H9 (cell line): ENCODE data around the gene PMEPA1. TPM values are rescaled to one million over a fixed set of nuclear protein-coding genes. Genes with fewer than 3 reads are reported as not detected.

ENCODE experiments used
- DNase-seq: peaks from one replicate; pipeline ENCODE4 v3.0.0-alpha.2; 2017
- H2AFZ ChIP-seq: one replicate; pipeline ENCODE4 v1.6.1; 2013; ENCODE audit warnings: mild to moderate bottlenecking, low read length, control low read depth, moderate library complexity
- H2AK5ac ChIP-seq: 2 replicates; pipeline ENCODE4 v1.6.1; 2013; ENCODE audit warnings: low read length, control low read depth, mixed read lengths; ENCODE audit not compliant: insufficient read length
- H2BK120ac ChIP-seq: one replicate; pipeline ENCODE4 v1.6.1; 2013; ENCODE audit warnings: low read depth, mild to moderate bottlenecking, low read length, control low read depth, inconsistent platforms; ENCODE audit not compliant: poor library complexity, severe bottlenecking
- H2BK12ac ChIP-seq: 2 replicates; pipeline ENCODE4 v1.6.1; 2013; ENCODE audit warnings: low read length, control low read depth, mixed read lengths, low read depth; ENCODE audit not compliant: insufficient read length
- H2BK15ac ChIP-seq: 2 replicates; pipeline ENCODE4 v1.6.1; 2013; ENCODE audit warnings: low read depth, low read length, control low read depth
- H2BK20ac ChIP-seq: one replicate; pipeline ENCODE4 v1.6.1; 2013; ENCODE audit warnings: low read depth, mild to moderate bottlenecking, low read length, control low read depth, inconsistent platforms; ENCODE audit not compliant: poor library complexity, severe bottlenecking
- H2BK5ac ChIP-seq: 2 replicates; pipeline ENCODE4 v1.6.1; 2013; ENCODE audit warnings: low read length, control low read depth, mixed read lengths; ENCODE audit not compliant: insufficient read length
- H3K14ac ChIP-seq: 2 replicates; pipeline ENCODE4 v1.6.1; 2013; ENCODE audit warnings: low read length, control low read depth; ENCODE audit not compliant: insufficient read depth
- H3K18ac ChIP-seq: 2 replicates; pipeline ENCODE4 v1.6.1; 2013; ENCODE audit warnings: low read depth, mild to moderate bottlenecking, mixed read lengths, low read length, control low read depth; ENCODE audit not compliant: insufficient read length
- H3K23ac ChIP-seq: 2 replicates; pipeline ENCODE4 v1.6.1; 2013; ENCODE audit warnings: low read length, control low read depth, mixed read lengths, low read depth; ENCODE audit not compliant: insufficient read length
- H3K23me2 ChIP-seq: 2 replicates; pipeline ENCODE4 v1.6.1; 2013; ENCODE audit warnings: low read depth, mild to moderate bottlenecking, mixed read lengths, low read length, control low read depth; ENCODE audit not compliant: insufficient read length, poor library complexity, severe bottlenecking
- H3K27ac ChIP-seq: 2 replicates; pipeline ENCODE4 v1.5.1; 2013; ENCODE audit warnings: low read length, control low read depth, mixed read lengths, low read depth; ENCODE audit not compliant: insufficient read length
- H3K27me3 ChIP-seq: 2 replicates; pipeline ENCODE4 v1.6.1; 2013; ENCODE audit warnings: low read length, control low read depth, inconsistent platforms; ENCODE audit not compliant: insufficient read depth
- H3K4ac ChIP-seq: 2 replicates; pipeline ENCODE4 v1.6.1; 2013; ENCODE audit warnings: low read depth, mild to moderate bottlenecking, control low read depth, inconsistent platforms, low read length, moderate library complexity
- H3K4me1 ChIP-seq: 2 replicates; pipeline ENCODE4 v1.6.1; 2013; ENCODE audit warnings: low read length, control low read depth, inconsistent platforms; ENCODE audit not compliant: insufficient read depth
- H3K4me2 ChIP-seq: 2 replicates; pipeline ENCODE4 v1.6.1; 2013; ENCODE audit warnings: low read length, control low read depth, mixed read lengths; ENCODE audit not compliant: insufficient read length, insufficient read depth
- H3K56ac ChIP-seq: 2 replicates; pipeline ENCODE4 v1.6.1; 2013; ENCODE audit warnings: low read depth, mild to moderate bottlenecking, mixed read lengths, low read length, control low read depth; ENCODE audit not compliant: insufficient read length
- H3K79me1 ChIP-seq: 2 replicates; pipeline ENCODE4 v1.6.1; 2013; ENCODE audit warnings: low read depth, mild to moderate bottlenecking, moderate library complexity, low read length, control low read depth, inconsistent platforms; ENCODE audit not compliant: insufficient read depth, poor library complexity, severe bottlenecking
- H3K79me2 ChIP-seq: 2 replicates; pipeline ENCODE4 v1.6.1; 2013; ENCODE audit warnings: low read length, control low read depth, inconsistent platforms; ENCODE audit not compliant: insufficient read depth
- H3K9ac ChIP-seq: 2 replicates; pipeline ENCODE4 v1.6.1; 2013; ENCODE audit warnings: low read length, control low read depth, mixed read lengths; ENCODE audit not compliant: insufficient read length; ENCODE audit errors: extremely low read depth
- H3K9me3 ChIP-seq: one replicate; pipeline ENCODE4 v1.6.1; 2013; ENCODE audit warnings: low read depth, low read length, inconsistent platforms; ENCODE audit not compliant: control insufficient read depth
- H3T11ph ChIP-seq: one replicate; pipeline ENCODE4 v1.6.1; 2013; ENCODE audit warnings: mild to moderate bottlenecking, low read length, control low read depth, inconsistent platforms
- H4K20me1 ChIP-seq: one replicate; pipeline ENCODE4 v1.6.1; 2013; ENCODE audit not compliant: control insufficient read depth, insufficient read length, insufficient read depth
- H4K5ac ChIP-seq: 2 replicates; pipeline ENCODE4 v1.6.1; 2013; ENCODE audit warnings: low read depth, mild to moderate bottlenecking, mixed read lengths, low read length, control low read depth; ENCODE audit not compliant: insufficient read length
- H4K8ac ChIP-seq: replicated peaks from 2 replicates; pipeline ENCODE4 v1.6.1; 2013; ENCODE audit warnings: low read length, control low read depth, mixed read lengths, low read depth; ENCODE audit not compliant: insufficient read length
- H4K91ac ChIP-seq: 2 replicates; pipeline ENCODE4 v1.6.1; 2013; ENCODE audit warnings: low read depth, mild to moderate bottlenecking, moderate library complexity, mixed read lengths, low read length, control low read depth; ENCODE audit not compliant: insufficient read length
- H3K27ac Mint-ChIP-seq, 3 experiments: 2 replicates in 2 of 3; 3 replicates in 1 of 3; pipeline ENCODE4 v1.8.0; 2020 to 2021; ENCODE audit warnings: mixed read lengths in 3 of 3, mild to moderate bottlenecking in 1 of 3, moderate library complexity in 1 of 3
- H3K27me3 Mint-ChIP-seq: 2 replicates; pipeline ENCODE4 v1.8.0; 2021; ENCODE audit warnings: low read depth, mild to moderate bottlenecking, moderate library complexity, mixed read lengths
- H3K36me3 Mint-ChIP-seq, 3 experiments: 2 replicates in 2 of 3; 3 replicates in 1 of 3; pipeline ENCODE4 v1.8.0; 2020 to 2021; ENCODE audit warnings: low read depth in 3 of 3, mixed read lengths in 3 of 3; ENCODE audit not compliant: insufficient read depth in 1 of 3
- H3K4me1 Mint-ChIP-seq, 2 experiments: 2 replicates each; pipeline ENCODE4 v1.8.0; 2020; ENCODE audit warnings: mixed read lengths in 2 of 2
- H3K4me3 Mint-ChIP-seq, 2 experiments: 2 replicates in 1 of 2; 3 replicates in 1 of 2; pipeline ENCODE4 v1.8.0; 2020 to 2021; ENCODE audit warnings: mild to moderate bottlenecking in 2 of 2, mixed read lengths in 2 of 2, moderate library complexity in 1 of 2
- H3K9me3 Mint-ChIP-seq, 2 experiments: 2 replicates in 1 of 2; 3 replicates in 1 of 2; pipeline ENCODE4 v1.8.0; 2020; ENCODE audit warnings: mild to moderate bottlenecking in 2 of 2, mixed read lengths in 2 of 2, moderate library complexity in 1 of 2
- WGBS: extraction: QIAGEN DNeasy Blood & Tissue Kit; methylation state at CpG from one replicate; pipeline ENCODE4 v1.1.7; 2013; ENCODE audit warnings: missing lambda C conversion rate, low lambda C conversion rate, mixed read lengths; ENCODE audit not compliant: insufficient read length; ENCODE audit errors: extremely low coverage; 5-methylcytosine and 5-hydroxymethylcytosine counted together
- total RNA-seq: library from RNA; stranded (reverse); gene quantifications from 2 replicates; pipeline ENCODE4 v1.2.1, GENCODE V29; 2021
- TF ChIP-seq, protein P1 (sequence below): fragments of 200-600 bp; sonication (generic); conservative IDR thresholded peaks from 3 replicates; pipeline ENCODE4 v1.8.0; 2021; ENCODE audit warnings: antibody characterized with exemption, mild to moderate bottlenecking

The PMEPA1 gene
- total RNA-seq, 1 experiment from 2014 or later: 34.6 TPM

DNA sequence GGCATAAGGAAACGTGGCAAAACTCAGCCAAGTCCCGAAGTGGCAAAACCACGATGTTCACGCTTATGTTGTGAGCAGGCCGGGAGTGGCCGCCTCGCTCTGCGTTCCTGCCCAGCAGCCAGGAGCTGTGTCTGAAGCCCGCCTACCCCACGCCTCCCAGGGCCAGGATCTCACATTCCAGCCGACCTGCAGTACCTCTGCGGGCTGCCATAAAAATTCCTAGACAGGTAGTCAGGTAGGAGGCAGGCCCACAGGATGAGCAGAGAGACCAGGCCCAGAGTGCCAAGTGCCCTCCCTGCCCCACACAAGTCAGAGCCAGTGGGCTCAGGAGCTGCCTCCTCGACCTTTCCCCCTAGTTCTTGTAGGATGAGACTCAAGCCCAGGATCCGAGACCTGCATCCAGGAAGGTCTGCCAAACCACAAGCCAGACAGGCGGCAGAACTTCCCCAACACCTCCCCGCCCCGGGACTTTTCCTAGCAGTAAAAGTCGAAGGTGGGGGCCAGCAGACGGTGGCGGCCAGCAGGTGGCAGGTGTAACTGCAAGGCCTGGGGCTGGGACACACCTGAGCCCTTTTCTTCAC is 16.7 kb downstream of the PMEPA1 start:
- Histone ChIP-seq H3K9me3 (no peaks in the 10 kb centered on the region), H4K91ac (no peak overlapping the region), H3K18ac (no peak overlapping the region), H2BK20ac (no peak overlapping the region), H2AFZ (no peak overlapping the region), H3K4me1 (no peaks in the 10 kb centered on the region), H2BK5ac (no peak overlapping the region), H3K79me2 (peaks cover 57% of the 10 kb centered on the region; the same call in 1 of the 2 replicates), H3K27ac (no peak overlapping the region), H2AK5ac (no peak overlapping the region), H2BK120ac (no peak overlapping the region), H3K23me2 (no peaks in the 10 kb centered on the region), H3K4ac (no peak overlapping the region), H3K23ac (no peak overlapping the region), H3K14ac (no peak overlapping the region), H3K4me2 (no peak overlapping the region), H4K5ac (no peak overlapping the region), H3K9ac (no peak overlapping the region), H3T11ph (no peak overlapping the region), H4K20me1 (no peaks in the 10 kb centered on the region), H3K79me1 (peaks cover 13% of the 10 kb centered on the region), H2BK12ac (no peak overlapping the region), H4K8ac (no peak overlapping the region), H2BK15ac (no peak overlapping the region), H3K27me3 (no peaks in the 10 kb centered on the region), H3K56ac (no peak overlapping the region)
- Mint-ChIP-seq H3K9me3 (no peaks in the 10 kb centered on the region), H3K4me1 (peaks cover 40 to 62% of the 10 kb centered on the region in 2 experiments), H3K4me3 (no peak overlapping the region), H3K27ac (peak overlapping the region in 2 of 3 experiments; percentile 28 to 82; a peak in 1 of 7 replicates), H3K36me3 (no peaks in the 10 kb centered on the region; a peak in 1 of 7 replicates), H3K27me3 (no peaks in the 10 kb centered on the region)
- TF ChIP-seq, protein P1, sequence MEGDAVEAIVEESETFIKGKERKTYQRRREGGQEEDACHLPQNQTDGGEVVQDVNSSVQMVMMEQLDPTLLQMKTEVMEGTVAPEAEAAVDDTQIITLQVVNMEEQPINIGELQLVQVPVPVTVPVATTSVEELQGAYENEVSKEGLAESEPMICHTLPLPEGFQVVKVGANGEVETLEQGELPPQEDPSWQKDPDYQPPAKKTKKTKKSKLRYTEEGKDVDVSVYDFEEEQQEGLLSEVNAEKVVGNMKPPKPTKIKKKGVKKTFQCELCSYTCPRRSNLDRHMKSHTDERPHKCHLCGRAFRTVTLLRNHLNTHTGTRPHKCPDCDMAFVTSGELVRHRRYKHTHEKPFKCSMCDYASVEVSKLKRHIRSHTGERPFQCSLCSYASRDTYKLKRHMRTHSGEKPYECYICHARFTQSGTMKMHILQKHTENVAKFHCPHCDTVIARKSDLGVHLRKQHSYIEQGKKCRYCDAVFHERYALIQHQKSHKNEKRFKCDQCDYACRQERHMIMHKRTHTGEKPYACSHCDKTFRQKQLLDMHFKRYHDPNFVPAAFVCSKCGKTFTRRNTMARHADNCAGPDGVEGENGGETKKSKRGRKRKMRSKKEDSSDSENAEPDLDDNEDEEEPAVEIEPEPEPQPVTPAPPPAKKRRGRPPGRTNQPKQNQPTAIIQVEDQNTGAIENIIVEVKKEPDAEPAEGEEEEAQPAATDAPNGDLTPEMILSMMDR: peak; percentile 64
- WGBS: no CpG with 5 or more reads among the region's 20 CpGs
- peak; percentile 52 for DNase-seq
